ENCODE results near the gene STARD8. TPM values are rescaled to one million over a fixed set of nuclear protein-coding genes. Genes with fewer than 3 reads are reported as not detected.
A peak's percentile ranks its signal among the peaks of the same experiment; 100 is the strongest.
"Not testable (repeated sequence)": the region's sequence is repeated elsewhere in the genome, so short reads cannot be mapped to it uniquely, and the experiment has no call there.

STARD8 gene
- polyA plus RNA-seq, 1 experiment, result 2.9 TPM

DNA sequence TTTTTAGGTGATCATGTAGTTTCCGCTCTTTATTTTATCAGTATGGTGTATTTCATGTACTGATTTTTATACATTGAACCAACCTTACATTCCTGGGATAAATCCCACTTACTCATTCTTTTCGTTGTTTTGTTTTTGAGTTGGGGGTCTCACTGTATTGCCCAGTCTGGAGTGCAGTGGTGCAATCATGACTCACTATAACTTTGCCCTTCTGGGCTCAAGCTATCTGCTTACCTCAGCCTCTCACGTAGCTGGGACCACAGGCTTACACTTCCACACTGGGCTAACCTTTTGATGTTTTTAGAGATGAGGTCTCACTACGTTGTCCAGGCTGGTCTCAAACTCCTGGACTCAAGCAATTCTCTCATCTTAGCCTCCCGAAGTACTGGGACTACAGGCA, 19.5 kb upstream of the STARD8 start:
- CTCF ChIA-PET, result no interaction called here

GRCh38 chrX:68629936-68630335, 17.5 kb upstream of the STARD8 start:
- H3K4me3 ChIP-seq (ENCODE audit: low read depth, low read length); H3K36me3 ChIP-seq (ENCODE audit: control insufficient read depth, insufficient read depth, low read length); H3K27me3 ChIP-seq (ENCODE audit: control insufficient read depth, insufficient read depth, low read length); CTCF ChIA-PET; DNase-seq (ENCODE audit: low read depth); POLR2A ChIA-PET: not testable (repeated sequence)

More for the DNA sequence above, 19.5 kb upstream of the STARD8 start:
- DNase-seq (ENCODE audit: low read depth), result no peak
- no peak for TF ChIP-seq CTCF (IDR thresholded peaks at IDR 0.05; ENCODE audit: insufficient read depth, low read depth, low read length)
- Histone ChIP-seq H3K36me3 (ENCODE audit: control insufficient read depth, insufficient read depth, low read length) (no peaks in the 10 kb centered on the region), H3K4me3 (ENCODE audit: low read depth, low read length) (no peak overlapping the region), H3K27me3 (ENCODE audit: control insufficient read depth, insufficient read depth, low read length) (no peaks in the 10 kb centered on the region)
- POLR2A ChIA-PET, result no interaction called here

DNA sequence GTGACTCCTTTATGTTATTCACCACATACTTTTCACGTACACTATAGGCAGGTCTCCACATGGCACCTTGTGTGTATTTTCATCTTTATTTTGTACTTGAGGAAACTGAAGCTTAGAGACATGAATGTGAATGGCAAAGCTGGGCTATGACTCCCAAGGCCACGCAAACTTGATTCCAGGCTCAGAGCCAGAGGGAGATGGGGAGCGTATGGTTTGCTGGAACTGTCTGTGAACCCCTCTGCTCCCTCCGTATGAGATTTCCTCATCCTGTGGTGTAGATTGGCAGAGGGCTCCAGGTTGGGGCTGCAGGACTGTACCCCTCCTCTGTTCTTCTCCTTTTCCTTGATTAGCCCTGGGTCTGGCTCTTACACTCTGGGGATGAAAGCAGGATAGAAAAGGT, 16.1 kb upstream of the STARD8 start:
- no peak for DNase-seq (ENCODE audit: low read depth)
- Histone ChIP-seq H3K36me3 (ENCODE audit: control insufficient read depth, insufficient read depth, low read length) (no peaks in the 10 kb centered on the region), H3K4me3 (ENCODE audit: low read depth, low read length) (no peak overlapping the region), H3K27me3 (ENCODE audit: control insufficient read depth, insufficient read depth, low read length) (no peaks in the 10 kb centered on the region)
- TF ChIP-seq CTCF (IDR thresholded peaks at IDR 0.05; ENCODE audit: insufficient read depth, low read depth, low read length), result no peak
- CTCF ChIA-PET, result no interaction called here
- POLR2A ChIA-PET, result no interaction called here

- TF ChIP-seq CTCF (IDR thresholded peaks at IDR 0.05; ENCODE audit: insufficient read depth, low read depth, low read length), result no peak
- ChIA-PET POLR2A (no interaction called here), CTCF (no interaction called here)
- H3K36me3 ChIP-seq (ENCODE audit: control insufficient read depth, insufficient read depth, low read length), result no peaks in the 10 kb centered on the region
- DNase-seq (ENCODE audit: low read depth), result no peak
- no peak overlapping the region for H3K4me3 ChIP-seq (ENCODE audit: low read depth, low read length)
- no peaks in the 10 kb centered on the region for H3K27me3 ChIP-seq (ENCODE audit: control insufficient read depth, insufficient read depth, low read length)
Measured at GRCh38 chrX:68632491-68632890, 15.0 kb upstream of the STARD8 start.

GRCh38 chrX:68633981-68634380, 13.5 kb upstream of the STARD8 start:
- ChIA-PET POLR2A (no interaction called here), CTCF (no interaction called here)
- DNase-seq (ENCODE audit: low read depth), result no peak
- Histone ChIP-seq H3K36me3 (ENCODE audit: control insufficient read depth, insufficient read depth, low read length) (no peaks in the 10 kb centered on the region), H3K27me3 (ENCODE audit: control insufficient read depth, insufficient read depth, low read length) (no peaks in the 10 kb centered on the region), H3K4me3 (ENCODE audit: low read depth, low read length) (no peak overlapping the region)
- TF ChIP-seq CTCF (IDR thresholded peaks at IDR 0.05; ENCODE audit: insufficient read depth, low read depth, low read length), result no peak

GRCh38 chrX:68634649-68635227, 12.7 kb upstream of the STARD8 start:
- TF ChIP-seq CTCF (IDR thresholded peaks at IDR 0.05; ENCODE audit: insufficient read depth, low read depth, low read length), result no peak

More at GRCh38 chrX:68634649-68635227, 12.7 kb upstream of the STARD8 start:
- Histone ChIP-seq H3K4me3 (ENCODE audit: low read depth, low read length) (no peak overlapping the region), H3K36me3 (ENCODE audit: control insufficient read depth, insufficient read depth, low read length) (no peaks in the 10 kb centered on the region), H3K27me3 (ENCODE audit: control insufficient read depth, insufficient read depth, low read length) (no peaks in the 10 kb centered on the region)
- ChIA-PET POLR2A (no interaction called here), CTCF (no interaction called here)
- DNase-seq (ENCODE audit: low read depth), result peak; percentile 62
